PC-9 (cell line): ENCODE results near the gene PTRH2. TPM values are rescaled to one million over a fixed set of nuclear protein-coding genes. Genes with fewer than 3 reads are reported as not detected.

Source experiments
- BruUV-seq: library from RNA; stranded (reverse); fragments of 400-500 nt; replicated peaks from 2 replicates; lab custom pipeline; 2021; lab: Mats Ljungman, UMichigan
- CTCF ChIA-PET: fragments of 300-600 bp; sonication (Branson Sonifier 250); formaldehyde crosslinking; loops from one replicate; lab custom pipeline; 2022; ENCODE audit warnings: antibody characterized with exemption; lab: Charles Lee
- POLR2A ChIA-PET: fragments of 300-600 bp; sonication (Branson Sonifier 250); formaldehyde crosslinking; loops from one replicate; lab custom pipeline; 2022; ENCODE audit warnings: antibody characterized with exemption; ENCODE audit not compliant: unreplicated experiment; lab: Charles Lee
- DNase-seq, 2 experiments: peaks; one replicate each; pipeline versions ENCODE4 v3.0.0 to v3.0.0-alpha.2; 2015 to 2022; ENCODE audit warnings: mixed read lengths in 1 of 2
- H2AFZ ChIP-seq: fragments of 200-600 bp; sonication (generic); 2 replicates; pipeline ENCODE4 v1.8.1; 2017; ENCODE audit warnings: antibody characterized with exemption
- H3F3A ChIP-seq: fragments of 200-600 bp; sonication (generic); 2 replicates; pipeline ENCODE4 v1.8.1; 2017; ENCODE audit warnings: antibody characterized with exemption, mild to moderate bottlenecking, low read depth; ENCODE audit not compliant: insufficient read depth
- H3K27ac ChIP-seq: fragments of 200-600 bp; sonication (generic); 2 replicates; pipeline ENCODE4 v1.6.1; 2016; ENCODE audit warnings: mixed run types
- H3K27me3 ChIP-seq: fragments of 200-600 bp; sonication (generic); 2 replicates; pipeline ENCODE4 v1.6.1; 2016; ENCODE audit warnings: low read depth, mixed run types; ENCODE audit not compliant: insufficient read depth
- H3K36me3 ChIP-seq: fragments of 200-600 bp; sonication (generic); 2 replicates; pipeline ENCODE4 v1.6.1; 2016; ENCODE audit warnings: low read depth, mixed run types
- H3K4me1 ChIP-seq: fragments of 200-600 bp; sonication (generic); replicated peaks from 2 replicates; pipeline ENCODE4 v1.6.1; 2016; ENCODE audit warnings: mixed run types; ENCODE audit not compliant: insufficient read depth
- H3K4me2 ChIP-seq: fragments of 200-600 bp; sonication (generic); 2 replicates; pipeline ENCODE4 v1.6.1; 2017; ENCODE audit warnings: mixed run types
- H3K4me3 ChIP-seq: fragments of 200-600 bp; sonication (generic); 2 replicates; pipeline ENCODE4 v1.6.1; 2016; ENCODE audit warnings: mixed run types
- H3K79me2 ChIP-seq: fragments of 200-600 bp; sonication (generic); 2 replicates; pipeline ENCODE4 v1.6.1; 2017; ENCODE audit warnings: low read depth, mixed run types
- H3K9me2 ChIP-seq: fragments of 200-600 bp; sonication (generic); 2 replicates; pipeline ENCODE4 v1.8.1; 2017; ENCODE audit warnings: mild to moderate bottlenecking; ENCODE audit not compliant: insufficient read depth
- H3K9me3 ChIP-seq: fragments of 200-600 bp; sonication (generic); 2 replicates; pipeline ENCODE4 v1.8.1; 2016; ENCODE audit warnings: low read depth; ENCODE audit not compliant: insufficient read depth
- H4K20me1 ChIP-seq: fragments of 200-600 bp; sonication (generic); 2 replicates; pipeline ENCODE4 v1.8.1; 2017; ENCODE audit not compliant: insufficient read depth
- CTCF ChIP-seq: fragments of 200-600 bp; sonication (generic); conservative IDR thresholded peaks from 2 replicates; pipeline ENCODE4 v1.6.1; 2017; ENCODE audit warnings: mixed run types, antibody characterized with exemption, mild to moderate bottlenecking, moderate library complexity
- EZH2 ChIP-seq: fragments of 200-600 bp; sonication (generic); IDR thresholded peaks from 2 replicates; pipeline ENCODE4 v1.8.0; 2017; ENCODE audit warnings: antibody characterized with exemption, low read depth
- intact Hi-C: fragments of 100-400 bp; cut with micrococcal nuclease; formaldehyde crosslinking; loops from one replicate; pipeline ENCODE4 v1.10.0; 2022; ENCODE audit not compliant: unreplicated experiment
- total RNA-seq: library from RNA; stranded (reverse); gene quantifications from 2 replicates; pipeline ENCODE4 v1.2.3, GENCODE V29; 2021

Gene PTRH2
- total RNA-seq, 1 experiment from 2014 or later = 25.9 TPM

GRCh38 chr17:59712862-59713261 lies 5.6 kb upstream of the PTRH2 start:
- Histone ChIP-seq H2AFZ (no peak overlapping the region), H3K79me2 (peaks cover 96% of the 10 kb centered on the region), H3F3A (peaks cover 9% of the 10 kb centered on the region), H3K27ac (no peak overlapping the region), H3K4me2 (no peak overlapping the region), H3K9me3 (no peaks in the 10 kb centered on the region), H4K20me1 (peaks cover 37% of the 10 kb centered on the region), H3K4me1 (peaks cover 14% of the 10 kb centered on the region), H3K27me3 (no peaks in the 10 kb centered on the region), H3K36me3 (no peaks in the 10 kb centered on the region; the same call in 1 of the 2 replicates), H3K9me2 (no peaks in the 10 kb centered on the region), H3K4me3 (no peak overlapping the region)
- intact Hi-C loops = no loop called here
- ChIA-PET POLR2A (no interaction called here), CTCF (no interaction called here)
- no TSS peak for BruUV-seq
- no peak for DNase-seq
- TF ChIP-seq CTCF (no peak), EZH2 (no peak)

- no peak overlapping the region for H2AFZ ChIP-seq
- TF ChIP-seq CTCF = no peak
- no peak for TF ChIP-seq EZH2
- intact Hi-C loops = no loop called here
- H3K4me3 ChIP-seq = no peak overlapping the region
- H3K79me2 ChIP-seq = peaks cover 93% of the 10 kb centered on the region
- peaks cover 13% of the 10 kb centered on the region for H3F3A ChIP-seq
- no peak for DNase-seq
- 0 out of 2 replicates have a peak overlapping the region, but pooled peaks have one; percentile 11 for H3K27ac ChIP-seq
- CTCF ChIA-PET = no interaction called here
- H4K20me1 ChIP-seq = peaks cover 37% of the 10 kb centered on the region
- POLR2A ChIA-PET = no interaction called here
- peaks cover 14% of the 10 kb centered on the region for H3K4me1 ChIP-seq
- H3K9me3 ChIP-seq = no peaks in the 10 kb centered on the region
- BruUV-seq = no TSS peak
- H3K27me3 ChIP-seq = no peaks in the 10 kb centered on the region
- no peak overlapping the region for H3K4me2 ChIP-seq
- H3K36me3 ChIP-seq = no peaks in the 10 kb centered on the region; the same call in 1 of the 2 replicates
- H3K9me2 ChIP-seq = no peaks in the 10 kb centered on the region
These were observed 4.7 kb upstream of the PTRH2 start for GRCh38 chr17:59711936-59712335.

- DNase-seq = no peak
- ChIA-PET POLR2A (interaction anchor here (0.5 to 1.1 kb wide), 6 partner anchors 12 to 149 kb away, joined by 3 to 20 read pairs (median 4); no protein-coding TSS in a partner anchor), CTCF (no interaction called here)
- Histone ChIP-seq H3K27ac (peak overlapping the region; percentile 90), H3K4me3 (peak overlapping the region; percentile 91), H4K20me1 (peaks cover 58% of the 10 kb centered on the region), H3K27me3 (no peaks in the 10 kb centered on the region), H3K4me1 (peaks cover 29% of the 10 kb centered on the region), H2AFZ (peak overlapping the region; percentile 85), H3K4me2 (peak overlapping the region; percentile 87), H3K79me2 (peaks cover 97% of the 10 kb centered on the region), H3K36me3 (peaks cover 12% of the 10 kb centered on the region), H3K9me3 (no peaks in the 10 kb centered on the region), H3K9me2 (no peaks in the 10 kb centered on the region), H3F3A (peaks cover 24% of the 10 kb centered on the region)
- TF ChIP-seq EZH2 (no peak), CTCF (no peak)
- no TSS peak for BruUV-seq
- intact Hi-C loops = loop anchor here (1.0 kb wide), 1 partner anchor 185 kb away; the partner anchor contains the start of gene RPS6KB1
These were observed 771 bp upstream of the PTRH2 start for GRCh38 chr17:59707971-59708430.
